NT2/D1 (cell line): ENCODE results near the gene GTF2F1.
"Not testable (repeated sequence)": the region's sequence is repeated elsewhere in the genome, so short reads cannot be mapped to it uniquely, and the experiment has no call there.

Experiments
- DNase-seq: peaks from one replicate; pipeline ENCODE4 v3.0.0-alpha.2; 2011; ENCODE audit warnings: low read depth, low spot score
- H3K27me3 ChIP-seq: 2 replicates; pipeline ENCODE4 v1.6.0; 2011; ENCODE audit warnings: mild to moderate bottlenecking; ENCODE audit not compliant: insufficient read length, insufficient read depth
- H3K36me3 ChIP-seq: 2 replicates; pipeline ENCODE4 v1.6.1; 2011; ENCODE audit warnings: mild to moderate bottlenecking, low read length, mixed read lengths; ENCODE audit not compliant: insufficient read depth, insufficient read length
- H3K4me1 ChIP-seq: 2 replicates; pipeline ENCODE4 v1.5.1; 2011; ENCODE audit not compliant: insufficient read depth, insufficient read length
- H3K4me3 ChIP-seq: 2 replicates; pipeline ENCODE4 v1.5.1; 2011; ENCODE audit warnings: low read depth; ENCODE audit not compliant: insufficient read length
- H3K9ac ChIP-seq: 2 replicates; pipeline ENCODE4 v1.6.0; 2011; ENCODE audit warnings: low read depth; ENCODE audit not compliant: insufficient read length
- H3K9me3 ChIP-seq: 2 replicates; pipeline ENCODE4 v1.5.1; 2011; ENCODE audit warnings: mild to moderate bottlenecking, low read length; ENCODE audit not compliant: insufficient read depth
- SUZ12 ChIP-seq: IDR thresholded peaks from 2 replicates; pipeline ENCODE4 v1.6.1; 2011; ENCODE audit not compliant: insufficient read length, insufficient read depth; ENCODE audit errors: extremely low read depth
- YY1 ChIP-seq: IDR thresholded peaks from 2 replicates; pipeline ENCODE4 v1.6.1; 2011; ENCODE audit not compliant: insufficient read length, insufficient read depth
- ZNF274 ChIP-seq: IDR thresholded peaks from 2 replicates; pipeline ENCODE4 v1.6.1; 2011; ENCODE audit warnings: mild to moderate bottlenecking, low read depth, low read length

The GTF2F1 gene

DNA sequence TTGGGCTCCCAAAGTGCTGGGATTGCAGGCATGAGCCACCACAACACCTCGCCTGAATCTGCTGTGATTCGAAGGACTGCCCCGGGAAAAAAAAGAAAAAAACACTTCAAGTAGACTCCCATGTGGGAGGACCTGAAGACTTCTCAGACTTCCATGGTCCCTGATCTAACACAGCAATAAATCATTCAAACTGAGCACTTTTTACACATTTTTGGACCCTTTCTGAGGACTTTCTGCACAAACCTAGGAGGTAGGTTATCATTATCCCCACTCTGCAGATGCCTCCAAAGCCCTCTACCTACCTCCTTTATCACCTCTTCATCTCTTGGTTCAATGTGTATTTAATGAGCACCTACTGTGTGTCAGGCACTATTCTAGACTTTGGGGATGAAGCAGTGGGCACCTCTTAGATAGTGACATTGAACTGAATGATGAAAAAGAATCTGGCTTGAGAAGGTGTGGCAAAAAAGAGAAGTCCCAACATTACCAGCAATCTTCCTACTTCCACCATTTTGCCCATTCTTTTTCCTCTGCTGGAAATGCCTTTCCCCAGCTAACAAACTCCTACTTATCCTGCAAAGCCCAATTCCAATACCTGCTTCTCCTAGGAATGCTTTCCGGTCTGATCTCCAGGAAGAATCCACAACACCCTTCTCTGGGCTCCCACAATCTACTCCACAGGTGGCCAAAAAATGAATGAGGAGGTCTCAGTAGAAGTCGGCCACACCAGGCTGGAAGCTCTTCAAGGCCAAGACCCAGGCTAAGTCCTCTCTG, 33.2 kb downstream of the GTF2F1 start:
- DNase-seq = no peak
- TF ChIP-seq SUZ12 (no peak), YY1 (no peak), ZNF274 (no peak)
- Histone ChIP-seq H3K36me3 (peaks cover 18% of the 10 kb centered on the region), H3K9me3 (no peaks in the 10 kb centered on the region), H3K9ac (no peak overlapping the region), H3K4me3 (no peak overlapping the region), H3K27me3 (no peaks in the 10 kb centered on the region), H3K4me1 (peaks cover 7% of the 10 kb centered on the region)

DNA sequence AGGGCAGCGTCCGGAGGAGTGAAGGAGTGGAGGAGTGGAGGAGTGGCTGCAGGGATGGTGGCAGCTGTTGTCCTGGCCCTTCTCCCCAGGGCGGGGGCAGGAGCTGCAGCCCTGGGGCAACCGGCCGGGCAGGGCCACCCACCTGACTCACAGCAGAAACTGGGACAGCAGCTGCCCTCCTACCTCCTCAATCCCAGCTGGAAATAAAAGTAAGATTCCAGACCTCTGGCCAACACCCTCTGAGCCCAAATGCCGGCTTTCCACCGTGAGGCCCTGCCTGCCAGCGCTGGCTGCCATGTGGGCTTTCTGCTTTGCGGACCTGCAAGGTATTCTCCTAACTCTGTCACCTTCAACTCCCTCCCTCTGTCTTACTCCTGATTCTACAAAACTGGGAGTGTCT, 35.0 kb downstream of the GTF2F1 start:
- Histone ChIP-seq H3K4me3 (no peak overlapping the region), H3K27me3 (no peaks in the 10 kb centered on the region), H3K9ac (no peak overlapping the region), H3K9me3 (no peaks in the 10 kb centered on the region; the same call in 1 of the 2 replicates), H3K4me1 (peaks cover 7% of the 10 kb centered on the region), H3K36me3 (peaks cover 5% of the 10 kb centered on the region)
- DNase-seq = no peak
- no peak for TF ChIP-seq ZNF274
- no peak for TF ChIP-seq YY1
- no peak for TF ChIP-seq SUZ12

DNA sequence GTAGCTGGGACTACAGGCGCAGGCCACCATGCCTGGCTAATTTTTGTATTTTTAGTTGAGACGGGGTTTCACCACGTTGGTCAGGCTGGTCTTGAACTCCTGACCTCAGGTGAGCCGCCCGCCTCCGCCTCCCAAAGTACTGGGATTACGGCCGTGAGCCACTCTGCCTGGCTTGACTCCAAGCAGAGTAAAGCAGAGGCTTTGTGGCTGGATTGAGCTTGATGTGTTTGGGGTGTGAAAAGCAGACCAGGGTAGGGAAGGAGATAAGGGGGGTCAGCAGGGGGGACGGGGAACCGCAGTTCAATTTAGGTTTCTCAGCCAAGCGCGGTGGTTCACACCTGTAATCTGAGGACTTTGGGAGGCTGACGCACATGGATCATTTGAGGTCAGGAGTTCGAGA, 35.8 kb downstream of the GTF2F1 start:
- peaks cover 3% of the 10 kb centered on the region for H3K4me1 ChIP-seq
- no peak overlapping the region for H3K4me3 ChIP-seq
- DNase-seq = no peak
- no peaks in the 10 kb centered on the region for H3K36me3 ChIP-seq
- no peaks in the 10 kb centered on the region for H3K27me3 ChIP-seq
- H3K9ac ChIP-seq = no peak overlapping the region
- H3K9me3 ChIP-seq = peaks cover 4% of the 10 kb centered on the region; the same call in 1 of the 2 replicates
- TF ChIP-seq YY1 (no peak), SUZ12 (no peak)

DNA sequence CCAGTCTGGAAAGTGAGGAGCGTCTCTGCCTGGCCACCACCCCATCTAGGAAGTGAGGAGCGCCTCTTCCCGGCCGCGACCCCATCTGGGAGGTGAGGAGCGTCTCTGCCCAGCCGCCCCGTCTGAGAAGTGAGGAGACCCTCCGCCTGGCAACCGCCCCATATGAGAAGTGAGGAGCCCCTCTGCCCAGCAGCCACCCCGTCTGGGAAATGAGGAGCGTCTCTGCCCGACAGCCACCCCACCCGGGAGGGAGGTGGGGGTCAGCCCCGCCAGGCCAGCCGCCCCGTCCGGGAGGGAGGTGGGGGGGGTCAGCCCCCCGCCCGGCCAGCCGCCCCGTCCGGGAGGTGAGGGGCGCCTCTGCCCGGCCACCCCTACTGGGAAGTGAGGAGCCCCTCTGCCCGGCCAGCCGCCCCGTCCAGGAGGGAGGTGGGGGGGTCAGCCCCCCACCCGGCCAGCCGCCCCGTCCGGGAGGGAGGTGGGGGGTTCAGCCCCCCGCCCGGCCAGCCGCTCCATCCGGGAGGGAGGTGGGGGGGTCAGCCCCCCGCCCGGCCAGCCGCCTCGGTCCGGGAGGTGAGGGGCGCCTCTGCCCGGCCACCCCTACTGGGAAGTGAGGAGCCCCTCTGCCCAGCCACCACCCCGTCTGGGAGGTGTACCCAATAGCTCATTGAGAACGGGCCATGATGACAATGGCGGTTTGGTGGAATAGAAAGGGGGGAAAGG, 37.5 kb downstream of the GTF2F1 start:
- H3K36me3 ChIP-seq, H3K27me3 ChIP-seq, H3K9ac ChIP-seq, H3K4me1 ChIP-seq, DNase-seq, H3K9me3 ChIP-seq, H3K4me3 ChIP-seq: not testable (repeated sequence)

DNA sequence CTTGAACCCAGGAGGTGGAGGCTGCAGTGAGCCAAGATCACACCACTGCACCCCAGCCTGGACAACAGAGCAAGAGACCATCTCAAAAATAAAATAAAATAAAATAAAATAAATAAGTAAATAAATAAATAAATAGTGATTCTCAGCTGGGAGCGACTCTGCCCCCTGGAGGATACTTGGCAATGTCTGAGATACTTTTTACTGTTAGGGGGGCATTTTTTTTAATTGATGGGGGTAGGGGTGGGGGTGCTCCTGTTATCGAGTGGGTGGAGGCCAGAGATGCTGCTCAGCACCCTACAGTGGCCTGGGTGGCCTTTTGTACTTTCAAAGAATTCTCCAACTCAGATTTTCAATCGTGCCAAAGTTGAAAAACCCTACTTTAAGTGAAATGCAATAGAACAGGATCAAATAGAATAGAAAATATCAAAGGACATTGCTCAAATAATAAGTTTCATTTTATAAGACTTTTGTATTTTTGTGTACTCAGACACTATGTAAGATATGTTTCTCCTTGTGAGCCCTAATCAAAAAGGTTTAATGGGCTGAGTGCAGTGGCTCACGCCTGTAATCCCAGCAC, 38.8 kb downstream of the GTF2F1 start:
- H3K27me3 ChIP-seq = peaks cover 7% of the 10 kb centered on the region
- H3K9ac ChIP-seq = no peak overlapping the region
- peaks cover 3% of the 10 kb centered on the region for H3K4me1 ChIP-seq
- TF ChIP-seq SUZ12 = no peak
- peaks cover 6% of the 10 kb centered on the region; the same call in 1 of the 2 replicates for H3K9me3 ChIP-seq
- H3K36me3 ChIP-seq = no peaks in the 10 kb centered on the region
- H3K4me3 ChIP-seq = no peak overlapping the region
- DNase-seq = no peak

DNA sequence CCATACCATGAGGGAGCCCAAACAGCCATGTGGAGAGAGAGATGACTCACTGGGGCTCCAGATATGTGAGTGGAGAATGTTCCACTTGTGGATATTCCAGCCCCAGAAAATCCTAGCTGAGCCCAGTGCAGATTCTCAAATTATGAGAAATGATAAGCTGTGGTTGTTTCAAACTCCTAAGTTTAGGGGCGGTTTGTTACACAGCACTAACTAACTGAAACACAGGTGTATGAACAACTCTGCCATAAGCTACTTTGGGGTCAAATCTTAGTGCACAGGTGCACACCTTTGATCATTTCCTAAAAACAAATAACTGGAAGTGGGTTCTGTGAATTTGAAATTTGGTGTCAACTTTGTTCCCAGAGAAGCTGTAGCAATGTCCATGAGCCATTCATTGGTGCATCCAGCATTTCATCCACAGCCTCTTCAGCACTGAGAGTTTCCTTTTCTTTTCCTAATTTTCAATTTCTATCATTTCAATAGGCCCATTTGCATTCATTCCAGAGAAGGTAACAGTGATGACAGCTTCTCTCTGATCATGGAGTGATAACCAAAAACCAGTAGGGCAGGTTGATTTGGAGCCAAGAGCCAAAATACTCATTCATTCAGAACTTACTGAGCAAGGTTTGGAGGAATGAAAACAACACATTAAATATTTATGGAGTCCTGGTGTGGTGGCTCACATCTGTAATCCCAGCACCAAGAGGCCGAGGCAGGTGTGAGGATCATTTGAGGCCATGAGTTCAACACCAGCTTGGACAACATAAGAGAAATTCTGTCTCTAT, 40.4 kb downstream of the GTF2F1 start:
- Histone ChIP-seq H3K4me1 (no peaks in the 10 kb centered on the region), H3K4me3 (no peak overlapping the region), H3K9me3 (peaks cover 6% of the 10 kb centered on the region; the same call in 1 of the 2 replicates), H3K9ac (no peak overlapping the region), H3K27me3 (peaks cover 11% of the 10 kb centered on the region), H3K36me3 (no peaks in the 10 kb centered on the region)
- TF ChIP-seq YY1 (no peak), ZNF274 (no peak), SUZ12 (no peak)
- DNase-seq = no peak

DNA sequence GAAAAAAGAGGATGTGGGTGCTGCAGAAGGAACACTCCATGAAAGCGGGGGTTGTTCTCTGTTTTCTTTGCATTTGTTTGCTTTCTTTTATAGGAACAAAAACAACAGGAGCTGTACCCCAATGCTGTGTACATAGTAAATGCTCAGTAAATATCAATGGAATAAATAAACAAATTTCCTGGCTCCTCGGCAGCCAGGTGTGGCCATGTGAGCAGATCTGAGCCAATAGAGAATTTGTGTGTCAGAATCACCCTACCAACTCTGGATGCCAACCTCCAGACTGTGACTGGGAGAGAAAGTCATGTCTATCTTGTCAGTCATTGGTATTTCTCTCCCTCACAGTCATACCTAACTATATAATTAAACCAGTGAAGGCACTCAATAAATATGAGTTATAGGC, 42.3 kb downstream of the GTF2F1 start:
- H3K4me1 ChIP-seq = no peaks in the 10 kb centered on the region
- DNase-seq = no peak
- no peak for TF ChIP-seq YY1
- no peak for TF ChIP-seq SUZ12
- TF ChIP-seq ZNF274 = no peak
- no peak overlapping the region for H3K4me3 ChIP-seq
- H3K36me3 ChIP-seq = no peaks in the 10 kb centered on the region
- no peak overlapping the region for H3K9ac ChIP-seq
- peaks cover 6% of the 10 kb centered on the region; the same call in 1 of the 2 replicates for H3K9me3 ChIP-seq
- H3K27me3 ChIP-seq = peaks cover 11% of the 10 kb centered on the region

DNA sequence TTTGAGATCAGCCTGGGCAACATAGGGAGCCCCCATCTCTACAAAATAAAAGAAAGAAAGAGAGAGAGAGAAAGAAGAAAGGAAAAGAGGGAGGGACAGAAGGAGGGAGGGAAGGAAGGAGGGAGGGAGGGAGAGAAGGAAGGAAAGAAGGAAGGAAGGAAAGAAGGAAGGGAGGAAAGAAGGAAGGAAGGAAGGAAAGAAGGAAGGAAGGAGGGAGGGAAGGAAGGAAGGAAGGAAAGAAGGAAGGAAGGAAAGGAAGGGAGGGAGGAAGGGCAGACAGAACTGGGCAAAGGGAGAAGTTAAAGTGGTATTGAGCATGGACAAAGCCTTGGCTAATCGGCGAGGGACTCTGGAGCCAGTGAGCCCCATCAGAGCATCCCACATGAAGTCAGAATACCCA, 43.7 kb downstream of the GTF2F1 start:
- H3K9me3 ChIP-seq, H3K9ac ChIP-seq, H3K36me3 ChIP-seq, H3K4me1 ChIP-seq, DNase-seq, H3K4me3 ChIP-seq: not testable (repeated sequence)
- H3K27me3 ChIP-seq = peaks cover 11% of the 10 kb centered on the region
